Measurements from ENCODE around the gene CHM.

CHM gene

DNA sequence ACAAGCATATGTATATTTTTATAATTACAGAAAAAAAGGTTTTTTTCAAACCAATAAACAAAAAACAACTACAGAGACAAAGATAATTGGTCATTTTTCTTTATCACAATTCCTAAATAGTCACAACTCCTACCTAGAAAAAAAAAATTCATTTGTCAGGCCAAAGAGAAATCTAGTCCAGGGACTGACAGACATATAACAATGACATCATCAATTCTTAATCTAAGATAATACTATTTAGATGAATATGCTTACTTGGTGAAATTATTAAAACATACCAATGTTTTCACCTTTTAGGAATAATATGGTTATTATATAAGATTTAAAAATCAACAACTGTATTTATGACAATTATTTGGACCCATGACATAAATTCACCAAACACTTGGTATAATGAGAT, 48.4 kb downstream of the CHM start:
- TF ChIP-seq, protein P1, sequence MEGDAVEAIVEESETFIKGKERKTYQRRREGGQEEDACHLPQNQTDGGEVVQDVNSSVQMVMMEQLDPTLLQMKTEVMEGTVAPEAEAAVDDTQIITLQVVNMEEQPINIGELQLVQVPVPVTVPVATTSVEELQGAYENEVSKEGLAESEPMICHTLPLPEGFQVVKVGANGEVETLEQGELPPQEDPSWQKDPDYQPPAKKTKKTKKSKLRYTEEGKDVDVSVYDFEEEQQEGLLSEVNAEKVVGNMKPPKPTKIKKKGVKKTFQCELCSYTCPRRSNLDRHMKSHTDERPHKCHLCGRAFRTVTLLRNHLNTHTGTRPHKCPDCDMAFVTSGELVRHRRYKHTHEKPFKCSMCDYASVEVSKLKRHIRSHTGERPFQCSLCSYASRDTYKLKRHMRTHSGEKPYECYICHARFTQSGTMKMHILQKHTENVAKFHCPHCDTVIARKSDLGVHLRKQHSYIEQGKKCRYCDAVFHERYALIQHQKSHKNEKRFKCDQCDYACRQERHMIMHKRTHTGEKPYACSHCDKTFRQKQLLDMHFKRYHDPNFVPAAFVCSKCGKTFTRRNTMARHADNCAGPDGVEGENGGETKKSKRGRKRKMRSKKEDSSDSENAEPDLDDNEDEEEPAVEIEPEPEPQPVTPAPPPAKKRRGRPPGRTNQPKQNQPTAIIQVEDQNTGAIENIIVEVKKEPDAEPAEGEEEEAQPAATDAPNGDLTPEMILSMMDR (conservative IDR thresholded peaks at IDR 0.05; ENCODE audit: low read depth) = no peak
- CTCF ChIA-PET = no interaction called here
- POLR2A ChIA-PET (ENCODE audit: low non-redundant PET) = no interaction called here
- H3K27ac ChIP-seq = no peak overlapping the region
- no peak for DNase-seq (ENCODE audit: low spot score)

DNA sequence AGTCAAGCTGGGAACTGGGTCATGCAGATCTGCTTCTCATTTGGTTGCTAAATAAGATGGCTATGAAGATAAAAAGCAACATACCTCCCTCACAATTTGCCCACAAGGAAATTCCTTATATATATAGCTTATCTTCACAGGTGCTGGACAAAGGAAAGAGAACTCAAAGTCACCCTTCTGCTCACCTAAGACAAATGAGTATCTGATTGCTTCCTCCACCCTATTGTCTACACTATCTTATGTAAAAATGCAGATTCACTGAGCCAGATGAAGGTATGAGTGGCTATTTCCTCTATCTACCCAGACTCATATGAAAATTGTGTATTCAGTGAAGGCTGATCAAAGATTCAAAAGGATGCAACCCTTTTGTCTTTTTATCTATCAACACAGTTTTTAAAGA, 50.8 kb downstream of the CHM start:
- no peak for DNase-seq (ENCODE audit: low spot score)
- H3K27ac ChIP-seq = no peak overlapping the region
- POLR2A ChIA-PET (ENCODE audit: low non-redundant PET) = no interaction called here
- TF ChIP-seq, protein P1 (conservative IDR thresholded peaks at IDR 0.05; ENCODE audit: low read depth) = no peak
- CTCF ChIA-PET = no interaction called here

DNA sequence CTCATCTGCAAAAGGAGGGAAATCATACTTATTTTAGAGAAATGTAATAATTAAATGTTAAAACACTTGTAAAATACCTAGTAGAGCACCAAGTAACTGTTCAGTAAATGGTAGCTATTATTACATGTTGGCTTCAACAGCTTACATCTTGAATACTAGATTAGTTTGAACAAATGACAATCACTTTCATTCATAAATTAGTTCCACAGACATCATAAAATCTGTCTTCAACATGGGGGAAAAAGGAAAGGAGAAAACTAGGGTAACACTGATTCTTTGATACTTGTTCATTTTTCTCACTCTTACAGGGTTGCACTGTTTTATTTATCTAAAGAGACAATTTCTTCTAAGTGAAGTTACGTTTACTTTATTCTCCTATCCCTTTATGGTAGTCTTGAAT, 51.7 kb downstream of the CHM start:
- DNase-seq (ENCODE audit: low spot score) = no peak
- ChIA-PET CTCF (no interaction called here), POLR2A (ENCODE audit: low non-redundant PET) (no interaction called here)
- TF ChIP-seq, protein P1 (conservative IDR thresholded peaks at IDR 0.05; ENCODE audit: low read depth) = no peak
- H3K27ac ChIP-seq = no peak overlapping the region

DNA sequence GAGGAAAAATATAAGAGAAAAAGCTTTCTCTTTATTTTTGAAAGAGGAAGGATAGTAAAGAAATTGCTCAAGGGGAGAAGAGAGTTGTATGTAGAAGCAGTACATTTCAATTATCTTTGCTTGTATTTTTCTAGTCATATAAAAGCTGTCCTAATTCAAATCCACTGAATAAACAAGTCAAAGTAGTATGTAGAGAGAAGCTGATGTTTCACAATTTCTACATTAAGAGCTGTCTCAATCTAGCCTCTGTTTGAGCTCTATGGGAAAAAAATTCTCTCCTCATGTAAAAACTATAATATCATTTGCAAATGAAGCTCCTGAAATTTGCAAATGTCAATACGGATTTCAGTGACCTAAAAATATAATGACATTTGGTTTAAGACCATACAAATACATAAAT, 52.6 kb downstream of the CHM start:
- H3K27ac ChIP-seq = no peak overlapping the region
- TF ChIP-seq, protein P1 (conservative IDR thresholded peaks at IDR 0.05; ENCODE audit: low read depth) = no peak
- ChIA-PET CTCF (interaction anchor here (0.7 kb wide), 1 partner anchor 292 kb away, joined by 3 read pairs; no protein-coding TSS in a partner anchor), POLR2A (ENCODE audit: low non-redundant PET) (interaction anchor here (0.6 kb wide), 1 partner anchor 22 kb away, joined by 3 read pairs; no protein-coding TSS in a partner anchor)
- no peak for DNase-seq (ENCODE audit: low spot score)

DNA sequence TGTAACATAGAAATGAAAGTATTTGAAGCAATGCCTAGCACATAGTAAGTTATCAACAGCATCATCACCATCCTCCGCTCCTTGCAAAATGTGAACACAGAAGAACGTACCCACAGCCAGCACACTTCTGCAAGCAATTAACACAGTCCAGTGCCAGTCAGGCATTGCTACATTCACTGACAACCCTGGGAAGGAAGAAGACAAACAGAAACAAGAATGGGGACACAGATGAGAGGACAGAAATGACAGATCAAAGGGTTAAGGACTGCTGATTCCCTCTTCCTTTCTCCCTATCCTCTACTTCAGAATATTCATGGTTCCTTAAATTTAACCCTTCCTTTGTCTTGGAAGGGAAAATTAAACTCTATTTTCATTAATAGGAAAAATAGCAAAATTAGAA, 53.1 kb downstream of the CHM start:
- H3K27ac ChIP-seq = no peak overlapping the region
- ChIA-PET CTCF (interaction anchor here (0.7 kb wide), 1 partner anchor 292 kb away, joined by 3 read pairs; no protein-coding TSS in a partner anchor), POLR2A (ENCODE audit: low non-redundant PET) (no interaction called here)
- DNase-seq (ENCODE audit: low spot score) = no peak
- TF ChIP-seq, protein P1 (conservative IDR thresholded peaks at IDR 0.05; ENCODE audit: low read depth) = no peak

DNA sequence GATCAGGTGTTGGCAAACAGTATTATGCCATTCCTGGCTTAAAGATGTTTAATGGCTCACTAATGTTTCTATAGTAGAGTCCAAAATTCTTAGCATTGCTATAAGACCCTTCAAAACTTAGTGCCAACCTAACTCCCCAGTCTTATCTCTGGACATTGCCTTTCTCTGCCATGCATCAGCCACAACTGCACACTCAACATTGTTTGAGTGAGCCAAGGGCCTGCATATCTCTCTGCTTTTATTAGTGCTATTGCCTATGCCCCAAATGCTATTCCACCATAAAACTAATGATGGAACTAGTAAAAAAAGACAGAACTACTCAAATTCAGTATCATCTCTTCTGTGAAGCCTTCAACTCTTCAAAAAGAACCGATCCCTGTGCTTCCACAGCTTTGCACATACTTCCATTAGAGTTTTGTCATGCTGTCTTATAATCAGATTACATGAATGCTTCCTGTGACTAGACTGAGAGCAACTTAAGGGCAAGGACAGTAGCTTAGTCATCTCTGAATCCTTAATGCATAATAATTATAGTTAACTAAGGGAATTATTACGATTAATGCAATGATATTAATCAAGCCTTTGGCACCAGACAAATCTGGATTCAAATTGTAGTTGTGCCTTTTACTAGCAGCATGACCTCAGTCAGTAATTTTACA, 53.7 kb downstream of the CHM start:
- ChIA-PET CTCF (no interaction called here), POLR2A (ENCODE audit: low non-redundant PET) (no interaction called here)
- no peak for DNase-seq (ENCODE audit: low spot score)
- no peak overlapping the region for H3K27ac ChIP-seq
- TF ChIP-seq, protein P1 (conservative IDR thresholded peaks at IDR 0.05; ENCODE audit: low read depth) = no peak

All from RWPE1 (cell line).